Liver (tissue), 3 donors: ENCODE measurements around the gene PRRX1.

Experiments used
- ATF3 ChIP-seq: IDR thresholded peaks from 2 replicates; pipeline ENCODE4 v1.6.1; 2016; ENCODE audit warnings: antibody characterized with exemption
- CTCF ChIP-seq: fragments of 150-350 bp; IDR thresholded peaks from 2 replicates; pipeline ENCODE4 v1.5.1; 2017; ENCODE audit warnings: improper control_type of control experiment, low read depth, low read length; ENCODE audit not compliant: missing input control
- FOXA1 ChIP-seq: IDR thresholded peaks from 2 replicates; pipeline ENCODE4 v1.6.1; 2016; ENCODE audit warnings: antibody characterized with exemption
- GABPA ChIP-seq, 2 donors: IDR thresholded peaks in 1 of 2; conservative IDR thresholded peaks in 1 of 2; 2 replicates each; pipeline ENCODE4 v1.6.1; 2016; ENCODE audit warnings: antibody characterized with exemption in 2 of 2, mild to moderate bottlenecking in 1 of 2, moderate library complexity in 1 of 2
- MAX ChIP-seq: IDR thresholded peaks from 2 replicates; pipeline ENCODE4 v1.6.1; 2016; ENCODE audit warnings: antibody characterized with exemption
- RAD21 ChIP-seq, 2 donors: IDR thresholded peaks; 2 replicates each; pipeline ENCODE4 v1.6.1; 2016; ENCODE audit warnings: antibody characterized with exemption in 2 of 2, mild to moderate bottlenecking in 2 of 2
- REST ChIP-seq: IDR thresholded peaks from 2 replicates; pipeline ENCODE4 v1.6.1; 2016; ENCODE audit warnings: antibody characterized with exemption, mild to moderate bottlenecking
- RXRA ChIP-seq, 2 donors: IDR thresholded peaks; 2 replicates each; pipeline ENCODE4 v1.6.1; 2017 to 2018; ENCODE audit warnings: antibody characterized with exemption in 2 of 2, mild to moderate bottlenecking in 1 of 2
- SP1 ChIP-seq: IDR thresholded peaks from 2 replicates; pipeline ENCODE4 v1.6.1; 2018; ENCODE audit warnings: antibody characterized with exemption, mild to moderate bottlenecking
- TAF1 ChIP-seq: conservative IDR thresholded peaks from 2 replicates; pipeline ENCODE4 v1.6.1; 2016; ENCODE audit warnings: antibody characterized with exemption, mild to moderate bottlenecking
- YY1 ChIP-seq: IDR thresholded peaks from 2 replicates; pipeline ENCODE4 v1.6.1; 2016; ENCODE audit warnings: antibody characterized with exemption, mild to moderate bottlenecking
- donor health status: healthy.
- donor health status: healthy.

- TF ChIP-seq CTCF (no peak), MAX (no peak), RAD21 (IDR thresholded peaks at IDR 0.05) (no peak), GABPA (IDR thresholded peaks at IDR 0.05 in 1 of 2, conservative IDR thresholded peaks at IDR 0.05 in 1 of 2) (no peak), TAF1 (no peak), FOXA1 (no peak), SP1 (no peak), ATF3 (no peak), RXRA (IDR thresholded peaks at IDR 0.05) (no peak), YY1 (no peak), REST (no peak)
Measured at GRCh38 chr1:170698301-170699275, 34.7 kb downstream of the PRRX1 start.
